Non-pigmented ciliary epithelial cell (primary cell): ENCODE data around the gene RCL1.

Experiments
- DNase-seq: peaks from one replicate; pipeline ENCODE4 v3.0.0-alpha.2; 2010; ENCODE audit warnings: low read depth

Gene RCL1

DNA sequence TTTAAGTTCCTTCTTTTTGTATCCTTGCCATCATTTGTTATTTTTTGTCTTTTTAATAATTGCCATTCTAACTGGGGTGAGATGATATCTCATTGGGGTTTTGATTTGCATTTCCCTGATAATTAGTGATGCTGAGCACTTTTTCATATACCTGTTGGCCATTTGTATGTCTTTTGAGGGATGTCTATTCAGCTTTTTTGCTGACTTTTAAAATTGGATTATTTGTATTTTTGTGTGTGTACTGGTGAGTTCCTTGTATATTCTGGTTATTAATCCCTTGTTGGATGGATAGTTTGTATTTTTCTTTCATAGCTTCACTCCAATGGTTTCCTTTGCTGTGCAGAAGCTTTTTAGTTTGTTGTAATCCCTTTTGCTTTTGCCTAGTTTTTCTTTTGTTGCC, 19.1 kb downstream of the RCL1 start:
- DNase-seq = no peak

DNA sequence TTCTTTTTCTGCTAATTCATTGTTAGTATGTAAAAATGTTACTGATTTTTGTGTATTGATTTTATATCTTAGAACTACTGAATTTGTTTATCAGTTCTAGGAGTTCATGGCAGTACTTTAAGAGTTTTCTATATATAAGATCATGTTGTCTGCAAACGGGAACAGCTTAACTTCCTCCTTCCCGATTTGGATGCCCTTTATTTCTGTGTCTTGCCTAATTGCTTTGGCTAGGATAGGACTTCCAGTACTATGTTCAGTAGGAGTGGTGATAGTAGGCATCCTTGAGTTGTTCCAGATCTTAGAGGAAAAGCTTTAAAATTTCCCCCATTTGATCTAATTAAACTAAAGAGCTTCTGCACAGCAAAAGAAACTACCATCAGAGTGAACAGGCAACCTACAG, 20.1 kb downstream of the RCL1 start:
- DNase-seq = no peak

DNA sequence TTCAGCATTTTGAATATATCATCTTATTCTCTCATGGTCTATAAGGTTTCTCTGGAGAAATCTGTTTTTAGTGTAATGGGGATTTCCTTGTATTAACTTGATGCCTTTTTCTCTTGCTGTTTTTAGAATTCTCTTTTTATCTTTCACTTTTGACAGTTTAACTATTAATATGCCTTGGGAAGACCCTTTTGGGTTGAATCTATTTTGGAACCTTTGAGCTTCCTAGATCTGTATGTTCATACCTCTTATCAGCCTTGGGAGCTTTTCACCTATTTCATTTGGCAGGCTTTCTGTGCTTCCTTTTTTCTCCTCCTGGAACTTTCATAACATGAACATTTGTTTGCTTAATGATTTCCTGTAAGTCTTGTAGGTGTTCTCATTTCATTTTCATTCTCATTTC, 22.2 kb downstream of the RCL1 start:
- DNase-seq = no peak

DNA sequence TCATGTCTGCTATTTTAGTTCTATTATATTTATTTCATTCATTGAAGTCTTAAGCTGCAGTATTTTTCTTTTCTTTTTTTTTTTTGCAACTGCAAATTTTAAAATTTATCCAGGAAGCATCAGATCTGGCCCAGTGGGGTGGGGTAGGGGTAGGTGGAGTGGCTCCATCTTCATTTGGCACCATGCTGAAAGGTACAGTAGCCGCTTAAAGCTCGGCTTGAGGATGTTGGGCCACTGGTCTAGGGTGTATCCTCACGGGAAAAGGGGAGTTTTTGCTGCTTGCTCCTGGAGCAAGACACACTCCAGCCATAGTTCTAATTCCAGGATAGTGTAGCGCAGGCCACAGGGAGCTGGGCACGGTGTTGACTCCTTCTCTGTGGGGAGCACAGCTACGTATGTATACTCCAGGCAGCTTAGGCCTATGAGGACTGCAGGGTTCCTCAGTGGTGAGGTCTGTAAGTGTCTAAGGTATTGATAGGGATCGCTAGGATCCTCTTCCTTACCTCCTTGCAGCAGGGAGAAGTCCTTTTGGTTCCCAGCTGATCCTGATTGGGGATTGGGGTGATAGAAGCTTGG, 22.7 kb downstream of the RCL1 start:
- no peak for DNase-seq

DNA sequence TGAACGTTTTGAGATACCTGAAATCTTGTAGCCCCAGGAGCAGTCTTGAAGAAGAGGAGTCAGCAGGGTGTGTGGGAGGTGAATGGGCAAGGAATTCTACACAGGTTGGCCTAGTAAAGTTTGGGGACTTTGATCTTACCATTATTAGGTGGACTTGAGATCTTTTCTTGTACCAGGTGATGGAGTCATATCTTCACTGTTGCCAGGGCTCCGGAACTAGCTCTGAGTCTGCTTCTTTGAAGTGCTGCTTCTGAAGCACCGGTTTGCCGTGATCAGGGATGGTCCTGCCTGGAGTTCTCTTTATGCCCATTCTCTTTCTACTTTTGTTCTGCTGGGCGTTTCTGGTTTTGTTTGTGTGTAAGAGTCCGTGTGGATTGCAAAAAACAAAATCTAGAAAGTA, 27.4 kb downstream of the RCL1 start:
- no peak for DNase-seq

DNA sequence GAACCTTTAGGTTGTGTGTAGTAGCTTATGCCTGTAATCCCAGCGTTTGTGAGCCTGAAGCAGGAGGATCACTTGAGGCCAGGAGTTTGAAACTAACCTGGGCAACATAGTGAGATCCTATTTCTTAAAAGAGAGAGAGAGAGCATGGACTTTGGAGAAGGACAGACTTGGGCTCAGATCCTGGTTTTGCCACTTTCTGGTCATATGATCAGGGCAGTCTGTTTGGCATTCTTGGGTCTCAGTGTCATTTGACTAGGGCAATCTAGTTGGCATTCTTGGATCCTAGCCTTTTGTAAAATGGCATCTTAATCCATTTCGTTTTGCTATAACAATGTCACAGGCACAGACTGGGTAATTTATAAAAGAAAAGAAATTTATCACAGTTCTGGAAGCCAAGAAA, 28.4 kb downstream of the RCL1 start:
- no peak for DNase-seq

DNA sequence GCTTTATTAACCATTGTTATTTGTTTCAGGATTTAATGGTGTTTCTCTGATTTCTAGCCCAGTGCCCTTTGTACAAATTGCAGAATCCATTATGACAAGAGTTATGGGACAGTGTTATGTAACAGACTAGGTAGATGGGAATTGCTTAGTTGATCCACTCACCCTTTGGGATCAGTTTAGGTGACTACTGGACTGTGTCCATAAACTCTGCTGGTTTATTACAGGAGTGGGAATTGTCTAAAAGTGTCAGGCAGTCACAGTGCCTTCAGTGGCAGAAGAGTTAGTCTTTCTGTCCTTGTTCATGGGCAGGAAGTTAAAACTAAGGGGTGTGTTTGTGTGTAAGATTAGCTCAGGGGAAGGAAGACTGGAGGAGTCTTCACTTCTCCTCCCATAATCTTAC, 29.3 kb downstream of the RCL1 start:
- DNase-seq = no peak

DNA sequence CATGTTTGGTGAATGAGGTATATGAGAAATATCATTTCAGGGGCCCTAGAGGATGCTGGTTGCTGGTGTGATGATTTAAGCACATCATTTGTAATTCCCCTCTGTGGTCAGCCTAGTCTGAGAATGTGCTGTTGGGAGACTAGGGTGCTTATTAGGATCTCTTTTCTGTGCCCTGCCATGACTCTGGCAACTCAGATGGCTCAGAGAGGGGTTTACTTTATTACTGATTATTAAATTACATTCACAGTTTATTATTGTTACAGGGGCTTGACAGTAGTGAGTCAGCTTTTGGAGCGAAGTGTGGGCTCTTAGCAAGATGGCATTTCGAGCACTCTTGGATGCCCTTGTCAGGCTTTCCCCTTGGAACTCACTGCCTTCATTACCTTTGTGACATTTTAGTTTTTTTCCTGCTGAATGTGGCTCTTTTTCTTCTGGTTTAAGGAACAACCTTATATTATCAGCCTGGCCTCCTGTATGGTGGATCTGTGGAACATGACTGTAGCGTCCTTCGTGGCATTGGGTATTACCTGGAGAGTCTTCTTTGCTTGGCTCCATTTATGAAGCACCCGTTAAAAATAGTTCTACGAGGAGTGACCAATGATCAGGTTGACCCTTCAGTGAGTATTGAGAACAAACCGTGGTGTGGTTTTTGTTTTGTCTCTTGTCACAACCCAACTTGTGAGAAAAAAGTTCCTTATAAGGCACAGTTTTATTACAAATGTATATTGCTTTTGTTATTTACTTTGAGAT, 33.8 kb downstream of the RCL1 start:
- DNase-seq = no peak

DNA sequence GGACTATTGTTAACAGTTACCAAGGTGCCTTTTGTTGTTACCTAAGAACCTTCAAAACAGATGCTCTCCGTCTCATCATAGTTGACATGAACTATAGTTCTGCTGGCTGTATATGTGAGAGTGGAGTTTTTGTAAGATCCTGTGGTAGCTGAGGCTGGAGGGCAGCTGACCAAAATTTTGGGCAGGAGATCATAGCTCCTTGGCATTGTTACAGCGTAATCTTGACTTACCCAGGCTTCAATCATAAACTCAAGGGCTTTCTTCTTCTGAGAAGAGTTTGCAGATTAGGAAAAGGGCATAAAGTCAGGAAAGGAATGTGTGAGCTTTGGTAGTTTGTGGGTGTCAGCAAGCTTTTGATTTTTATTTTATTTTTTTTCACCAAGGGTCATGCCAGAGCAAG, 34.5 kb downstream of the RCL1 start:
- DNase-seq = no peak

DNA sequence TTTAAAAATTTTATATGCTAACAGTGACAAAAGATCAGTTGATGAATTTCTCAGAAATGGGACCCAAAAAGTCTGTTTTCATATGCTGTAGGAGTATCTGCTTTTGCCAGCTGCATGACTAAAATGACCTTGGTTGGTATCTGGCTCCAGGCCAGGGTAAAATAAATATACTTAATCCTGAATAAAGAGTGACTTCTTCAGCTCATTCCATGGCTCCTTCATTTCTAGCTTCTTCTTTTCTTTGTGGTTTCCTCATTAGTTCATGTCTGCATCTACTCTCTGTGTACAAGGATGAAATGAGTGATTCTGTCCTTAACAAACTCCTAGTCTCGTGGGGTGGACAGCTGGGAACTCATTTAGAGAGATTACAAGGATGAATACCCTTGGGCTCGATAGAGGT, 36.0 kb downstream of the RCL1 start:
- DNase-seq = no peak

DNA sequence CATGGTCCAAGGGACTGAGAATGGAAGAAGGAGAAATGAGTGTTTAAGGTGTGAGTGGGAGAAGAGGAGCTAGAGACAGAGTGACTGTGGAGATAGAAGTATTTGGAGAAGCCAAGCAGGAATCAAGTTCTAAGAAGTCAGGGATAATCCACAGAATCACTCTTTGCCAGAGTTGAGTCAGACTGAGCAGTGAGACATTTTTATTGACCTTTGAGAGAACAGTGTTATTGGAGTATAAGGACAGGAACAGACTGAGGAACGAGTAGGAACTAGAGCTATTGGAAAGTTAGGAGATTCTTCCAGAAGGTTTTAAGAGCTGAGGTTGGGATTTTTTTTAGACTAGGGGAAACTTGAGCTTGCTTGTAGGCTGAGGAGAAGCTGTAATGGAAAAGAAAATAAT, 37.2 kb downstream of the RCL1 start:
- no peak for DNase-seq

DNA sequence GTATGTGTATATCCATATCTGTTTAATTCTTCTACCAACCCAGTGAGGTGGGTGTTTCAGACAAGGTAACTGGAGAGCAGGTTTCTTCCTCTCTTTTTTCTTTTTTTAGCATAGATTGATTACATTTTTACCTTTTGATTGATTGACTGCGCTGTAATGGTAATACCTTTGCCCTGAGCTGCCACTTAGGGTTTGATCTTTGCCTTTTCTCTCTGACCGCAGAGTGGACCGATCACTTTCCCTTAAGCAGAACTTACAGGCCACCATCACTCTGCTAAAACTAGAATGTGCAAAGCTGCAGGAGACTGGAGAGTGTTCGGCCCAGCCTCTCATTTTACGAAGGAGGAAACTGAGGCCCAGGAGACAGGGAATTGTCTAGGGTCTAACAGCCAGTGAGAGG, 38.0 kb downstream of the RCL1 start:
- no peak for DNase-seq

DNA sequence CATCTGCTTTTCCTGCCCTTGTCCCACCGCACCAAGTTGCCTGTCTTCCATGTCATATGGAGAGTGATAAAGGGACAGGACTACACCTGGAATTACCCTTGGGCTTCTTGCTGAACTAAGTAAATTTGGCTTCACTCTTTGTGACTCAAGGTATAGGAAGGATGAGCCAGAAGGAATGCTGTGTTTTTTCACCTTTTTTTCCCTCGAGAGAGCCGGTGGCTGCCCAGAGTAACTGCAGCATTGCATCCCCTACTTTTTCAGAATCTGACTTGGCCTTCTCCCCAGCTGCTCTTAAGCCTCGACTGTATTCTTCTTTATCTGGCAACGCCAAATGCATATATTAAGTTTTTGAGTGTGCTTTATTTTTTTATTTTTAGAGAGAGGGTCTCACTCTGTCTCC, 38.4 kb downstream of the RCL1 start:
- no peak for DNase-seq

DNA sequence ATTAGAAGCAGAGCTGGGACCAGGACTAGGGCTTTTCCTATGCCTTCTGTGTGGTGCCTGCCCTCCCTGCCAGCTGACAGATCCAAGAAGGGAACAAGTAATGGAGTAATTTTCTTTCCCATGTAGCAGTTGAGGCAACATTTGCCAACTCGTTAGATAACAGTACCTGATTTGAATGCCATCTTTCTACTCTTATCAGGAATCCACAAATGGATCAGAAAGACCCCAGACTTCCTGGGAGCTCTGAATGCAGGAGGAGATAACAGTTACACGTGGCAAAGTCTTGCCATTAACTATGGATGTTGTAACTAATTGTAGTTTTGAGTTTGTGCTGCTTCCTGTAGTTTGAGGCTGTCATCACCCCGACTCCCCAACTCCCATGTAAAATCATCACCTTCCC, 39.2 kb downstream of the RCL1 start:
- DNase-seq = no peak

DNA sequence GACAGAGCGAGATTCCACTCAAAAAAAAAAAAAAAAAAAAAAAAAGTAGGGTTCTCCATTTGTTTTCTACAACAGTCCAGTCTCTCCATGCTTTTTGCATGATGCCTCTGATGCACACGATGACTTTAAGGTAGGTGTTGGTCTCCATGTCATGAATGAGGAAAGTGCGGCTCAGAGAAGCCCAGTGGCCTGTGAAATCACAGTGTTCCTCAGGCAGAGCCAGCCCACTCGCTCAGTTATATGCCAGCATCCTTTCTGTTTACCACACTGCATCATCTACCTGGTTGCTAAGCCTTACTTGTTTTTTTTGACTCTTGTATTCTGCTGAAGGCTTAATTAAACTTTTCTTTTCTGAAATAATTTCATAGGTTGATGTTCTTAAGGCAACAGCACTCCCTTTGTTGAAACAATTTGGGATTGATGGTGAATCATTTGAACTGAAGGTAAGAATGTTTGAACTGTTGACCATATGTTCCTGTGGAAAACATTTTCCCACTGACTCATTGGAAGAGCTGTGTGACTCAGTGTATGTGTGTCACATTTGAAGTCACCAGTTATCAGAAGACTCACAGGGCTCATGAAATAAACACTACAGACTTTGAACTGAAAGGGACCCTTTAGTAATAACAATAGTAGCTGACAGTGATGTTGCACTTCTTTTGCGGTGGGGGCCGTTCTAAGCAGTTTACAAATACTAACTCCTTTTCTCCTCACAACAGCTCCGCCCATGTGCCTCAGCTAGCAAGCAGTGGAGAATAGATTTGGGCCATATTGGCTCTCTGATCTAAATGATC, 40.2 kb downstream of the RCL1 start:
- peak; percentile 100 for DNase-seq

DNA sequence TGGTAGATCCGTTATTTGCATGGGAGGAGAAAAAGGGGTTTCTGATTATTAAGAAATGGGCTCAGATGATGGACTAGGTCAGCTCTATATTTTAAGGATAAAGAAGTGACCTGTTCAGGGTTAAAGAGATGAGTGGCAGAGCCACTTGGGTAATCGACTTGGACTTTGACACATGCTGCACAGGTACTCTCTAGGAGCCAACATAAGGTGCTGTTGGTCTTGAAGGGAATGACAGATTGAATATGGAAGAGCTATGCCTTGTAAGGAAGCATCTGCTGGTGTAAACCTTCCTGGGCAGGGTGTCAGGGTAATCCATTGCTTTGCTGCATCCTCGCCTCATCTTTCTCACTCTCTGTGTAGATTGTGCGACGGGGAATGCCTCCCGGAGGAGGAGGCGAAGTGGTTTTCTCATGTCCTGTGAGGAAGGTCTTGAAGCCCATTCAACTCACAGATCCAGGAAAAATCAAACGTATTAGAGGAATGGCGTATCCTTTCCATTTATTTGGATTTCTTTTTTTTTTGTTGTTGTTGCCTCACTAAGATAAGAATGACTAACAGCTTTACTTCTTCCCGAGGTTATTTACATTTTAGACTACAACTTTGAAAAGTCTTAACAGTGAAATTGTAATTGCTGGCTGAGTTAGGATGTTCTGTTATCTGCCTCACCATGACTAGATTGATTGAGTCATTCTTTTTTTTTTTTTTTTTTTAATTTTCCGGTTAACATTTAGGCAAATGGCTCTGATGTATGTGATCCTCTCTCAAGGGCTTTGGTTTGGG, 41.2 kb downstream of the RCL1 start:
- DNase-seq = no peak

DNA sequence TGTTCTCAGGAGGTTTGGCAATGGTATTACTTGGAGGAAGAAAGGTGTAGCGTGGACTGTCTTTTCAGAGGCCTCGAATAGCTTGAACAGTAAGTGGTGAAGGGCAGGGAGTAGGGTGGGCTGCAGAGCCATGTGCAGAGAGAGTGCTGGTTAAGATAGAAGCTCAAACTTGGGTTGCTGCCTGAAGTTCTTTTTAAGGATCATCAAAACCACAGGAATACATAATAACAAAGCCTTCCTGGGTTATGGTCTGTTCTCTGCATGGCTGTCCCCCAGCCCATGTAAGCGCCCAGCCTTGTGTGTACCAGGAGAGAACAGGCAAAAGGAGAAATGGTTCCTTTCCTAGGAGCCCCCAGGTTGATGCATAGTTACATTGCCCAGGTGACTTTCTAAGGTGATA, 43.9 kb downstream of the RCL1 start:
- DNase-seq = no peak

DNA sequence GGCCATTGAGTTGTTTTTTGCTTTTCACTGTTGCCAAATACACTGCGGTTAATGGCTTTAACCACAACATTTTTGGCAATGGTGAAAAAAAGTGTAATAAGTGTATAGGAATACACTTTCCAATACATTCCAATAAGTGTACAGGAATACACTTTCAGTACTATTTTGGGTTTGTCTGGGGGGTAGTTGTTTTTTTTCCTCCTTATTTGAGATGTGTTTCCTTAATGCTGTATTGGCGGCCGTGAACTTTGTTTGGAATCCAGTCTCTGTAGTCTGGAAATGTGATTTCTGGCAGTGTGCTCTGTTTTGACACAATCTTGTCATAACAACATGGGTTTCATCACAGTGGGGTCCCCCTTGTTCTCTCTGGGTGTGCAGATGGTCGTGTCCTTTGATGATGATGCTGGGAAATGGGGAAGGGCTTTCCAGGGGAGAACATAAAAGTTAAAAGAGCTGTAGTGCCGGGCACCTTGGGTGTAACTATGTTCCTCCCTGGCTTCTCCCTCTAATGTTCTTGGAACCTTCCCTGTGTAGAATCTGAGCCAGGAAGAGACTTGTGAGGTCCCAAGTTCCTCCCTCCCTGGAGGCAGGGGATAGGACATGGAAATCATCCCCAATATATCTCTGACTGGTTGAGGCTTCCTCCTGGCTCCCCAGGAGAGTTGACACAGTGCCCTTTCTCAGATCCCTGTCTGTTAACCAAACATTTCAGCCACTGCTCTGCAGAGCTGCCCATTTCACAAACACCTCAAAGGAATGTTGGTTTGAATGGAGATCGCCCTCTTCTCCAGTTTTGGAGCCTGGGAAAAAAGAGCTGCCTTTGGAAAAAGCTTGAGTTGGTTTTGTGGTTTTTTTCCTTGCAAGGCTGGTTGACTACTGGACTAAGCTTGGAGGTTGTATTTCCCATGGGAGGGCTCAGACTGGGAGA, 44.8 kb downstream of the RCL1 start:
- DNase-seq = peak; percentile 68

DNA sequence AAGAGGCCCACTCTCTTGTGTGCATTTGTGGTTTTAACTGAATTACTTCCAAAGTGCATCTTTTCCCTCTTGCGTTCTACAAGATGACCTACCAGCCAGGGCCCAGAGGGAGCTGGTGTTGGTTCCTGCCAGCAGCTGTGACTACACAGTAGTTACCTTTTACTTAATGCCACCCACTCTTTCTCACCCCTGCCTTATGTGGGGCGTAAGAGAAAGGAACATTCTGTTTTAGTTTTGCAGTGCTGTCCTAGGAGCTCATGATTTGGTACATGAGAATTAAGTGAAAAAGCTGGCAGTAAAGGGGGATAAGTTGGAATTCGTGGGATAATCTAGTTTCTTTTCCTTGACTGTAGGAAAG, 45.4 kb downstream of the RCL1 start:
- DNase-seq = no peak

DNA sequence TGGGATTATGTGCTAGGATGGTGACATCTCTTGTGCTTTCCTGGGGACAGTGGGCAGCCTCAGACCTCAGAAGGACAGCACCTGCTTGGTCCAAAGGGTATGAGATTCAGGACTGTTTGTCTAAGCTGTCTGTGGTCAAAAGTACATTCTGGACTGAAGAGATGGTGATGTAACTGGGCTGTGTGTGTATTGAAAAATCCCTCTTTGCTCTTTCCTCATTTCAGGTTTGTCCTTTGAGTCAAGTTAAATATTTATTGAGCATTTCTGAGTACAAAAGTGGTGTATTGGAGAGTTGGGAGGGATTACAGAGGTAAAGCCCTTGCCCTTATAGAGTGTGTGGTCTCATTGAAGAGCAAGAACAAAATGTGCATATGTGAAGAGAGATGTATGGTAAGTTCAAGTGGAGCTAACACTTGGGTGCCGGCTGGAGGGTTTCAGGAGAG, 46.7 kb downstream of the RCL1 start:
- no peak for DNase-seq

DNA sequence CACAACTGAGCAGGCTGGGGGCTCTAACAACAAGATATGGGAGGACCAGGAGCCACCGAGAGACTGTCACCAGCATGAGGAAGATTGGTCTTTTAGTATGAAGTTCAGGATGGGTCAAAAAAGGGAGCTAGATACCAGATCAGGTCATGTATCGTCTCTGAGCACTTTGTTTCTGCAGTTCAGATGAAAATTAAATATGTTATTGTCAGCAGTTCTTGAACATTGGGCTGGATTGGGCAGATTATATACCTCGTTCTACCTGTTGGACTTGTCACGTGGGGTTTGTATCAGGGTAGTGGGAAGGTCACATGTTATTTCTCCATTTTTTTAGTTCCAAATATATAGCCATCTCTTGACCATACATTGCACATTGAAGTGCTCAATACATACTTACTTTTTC, 47.3 kb downstream of the RCL1 start:
- DNase-seq = no peak

DNA sequence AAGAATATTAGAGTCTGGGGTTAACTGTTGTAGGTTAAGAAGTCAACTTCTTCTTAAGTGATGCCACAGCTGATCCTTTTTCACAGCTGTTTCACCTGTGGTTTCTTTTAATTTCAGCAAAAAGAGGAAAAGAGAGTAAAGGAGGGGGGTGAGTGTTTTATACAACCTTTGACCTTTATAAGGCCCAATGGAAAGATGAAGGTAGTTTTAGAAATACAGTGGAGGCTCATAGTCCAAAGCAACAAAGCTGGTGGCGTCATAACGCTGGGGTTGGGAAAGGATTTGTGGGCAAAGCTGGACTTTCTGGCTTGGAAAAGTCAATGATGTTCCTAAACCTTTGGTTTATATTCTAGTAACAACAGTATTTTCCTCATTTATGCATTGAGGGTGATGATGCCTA, 49.5 kb downstream of the RCL1 start:
- no peak for DNase-seq
